Left lobe of liver (tissue), 2 donors: Measurements from ENCODE around the gene ZNF516. TPM values are rescaled to one million over a fixed set of nuclear protein-coding genes. Genes with fewer than 3 reads are reported as not detected.

Experiments used
- ATAC-seq: fragments of 200-7000 bp; cut with Tn5 transposase; one replicate; pipeline ENCODE4 v1.9.1; 2020; ENCODE audit warnings: mild to moderate bottlenecking, moderate library complexity
- DNase-seq: peaks from one replicate; pipeline ENCODE4 v3.0.0-alpha.2; 2020; ENCODE audit warnings: low spot score
- total RNA-seq: library from RNA; stranded (reverse); gene quantifications from one replicate; pipeline ENCODE4 v1.2.1, GENCODE V29; 2021
- donor health status: DM: no; HTN: no; CAD: no; lungs with moderate emphysema.
- donor health status: DM: no; HTN: yes; CAD: no.

Gene ZNF516
- total RNA-seq, 1 donor from 2014 or later: 16.2 TPM

DNA sequence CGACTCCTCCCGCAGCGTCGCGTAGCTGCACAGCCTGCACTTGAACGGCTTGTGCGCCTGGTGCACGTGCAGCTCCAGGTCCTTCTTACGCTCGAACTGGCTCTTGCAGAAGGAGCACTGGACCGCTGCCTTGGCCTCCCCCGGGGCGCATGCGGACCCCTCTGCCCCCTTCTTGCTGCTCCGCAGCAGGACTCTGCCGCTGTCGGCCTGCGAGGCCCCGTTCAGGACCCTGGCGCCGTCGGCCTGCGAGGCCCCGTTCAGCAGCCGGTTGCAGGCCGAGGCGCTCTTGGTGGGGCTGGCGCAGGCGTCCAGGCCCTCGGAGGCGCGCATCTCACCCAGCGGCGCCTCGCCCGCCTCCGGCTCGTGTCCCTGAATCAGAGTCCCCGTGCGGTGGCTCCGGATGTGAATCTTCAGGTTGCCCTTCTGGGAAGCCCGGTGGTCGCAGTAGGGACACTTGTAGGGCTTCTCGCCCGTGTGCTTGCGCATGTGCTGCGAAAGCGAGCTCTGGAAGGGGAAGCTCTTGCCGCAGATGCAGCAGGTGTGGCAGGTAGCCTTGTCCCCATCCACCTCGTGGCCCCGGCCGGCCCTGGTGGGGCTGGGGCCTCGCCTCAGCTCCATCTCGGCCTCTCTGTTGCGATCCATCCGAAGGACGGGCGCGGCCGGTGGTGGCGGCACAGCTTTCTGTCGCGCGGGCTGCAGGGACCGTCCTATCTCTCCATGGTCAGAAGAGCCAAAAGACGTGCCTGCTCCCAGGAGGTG is 52.5 kb downstream of the ZNF516 start:
- DNase-seq: no peak

DNA sequence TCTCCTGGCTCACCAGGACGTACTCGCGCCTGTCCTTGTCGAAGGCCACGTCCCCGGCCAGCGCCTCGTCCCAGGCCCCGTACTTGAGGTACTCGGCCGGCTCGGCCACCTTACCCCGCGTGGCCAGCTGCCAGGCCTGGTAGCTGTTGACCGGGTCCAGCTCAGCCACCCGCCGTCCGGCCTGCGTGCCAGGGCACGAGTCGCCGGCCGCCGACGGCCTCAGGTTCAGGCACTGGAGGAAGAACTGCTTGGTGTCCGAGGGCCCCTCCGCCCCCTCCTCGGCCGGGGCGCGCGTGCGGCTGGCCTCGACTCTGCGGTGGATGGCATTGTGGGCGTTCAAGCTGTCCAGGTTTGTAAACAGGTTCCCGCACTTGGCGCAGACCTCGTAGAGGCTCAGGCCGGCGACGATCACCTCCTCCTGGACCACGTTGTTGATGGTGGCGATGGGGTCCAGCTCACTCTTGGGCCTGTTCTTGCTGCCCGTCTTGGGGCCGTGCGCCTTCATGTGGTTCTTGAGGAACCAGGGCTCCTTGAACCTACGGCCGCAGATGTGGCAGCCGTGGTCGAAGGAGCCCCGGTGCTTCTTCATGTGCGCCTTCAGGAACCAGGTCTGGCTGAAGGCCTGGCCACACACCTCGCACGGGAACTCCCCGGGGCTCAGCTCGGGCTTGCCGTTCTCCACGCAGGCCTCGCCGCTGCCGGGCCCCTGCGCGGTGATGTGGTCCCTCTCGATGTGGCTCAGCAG is 53.2 kb downstream of the ZNF516 start:
- no peak for ATAC-seq
- DNase-seq: no peak

More for the DNA sequence above, 52.5 kb downstream of the ZNF516 start:
- ATAC-seq: no peak

GRCh38 chr18:76441002-76441667 is 53.9 kb downstream of the ZNF516 start:
- no peak for ATAC-seq
- DNase-seq: no peak

GRCh38 chr18:76437910-76438309 is 57.1 kb downstream of the ZNF516 start:
- no peak for ATAC-seq

DNA sequence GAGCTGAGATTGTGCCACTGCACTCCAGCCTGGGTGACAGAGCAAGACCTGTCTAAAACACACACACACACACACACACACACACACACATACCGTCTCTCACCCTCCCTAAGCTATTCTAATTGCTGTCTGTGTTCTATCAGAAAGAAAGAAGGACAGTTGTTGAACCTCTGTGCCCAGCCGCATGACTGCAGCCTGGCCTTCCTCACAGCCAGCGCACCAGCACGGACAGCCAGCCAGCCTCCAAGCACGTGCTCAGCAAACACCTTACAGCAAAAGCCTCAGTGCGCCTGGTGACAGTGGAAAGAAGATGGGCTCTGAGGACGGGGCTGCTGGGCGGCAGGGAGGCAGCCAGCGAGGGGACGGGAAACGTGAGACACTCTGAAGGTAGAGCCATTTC is 58.0 kb downstream of the ZNF516 start:
- ATAC-seq (no peak), DNase-seq (no peak)

More at GRCh38 chr18:76437910-76438309, 57.1 kb downstream of the ZNF516 start:
- no peak for DNase-seq

DNA sequence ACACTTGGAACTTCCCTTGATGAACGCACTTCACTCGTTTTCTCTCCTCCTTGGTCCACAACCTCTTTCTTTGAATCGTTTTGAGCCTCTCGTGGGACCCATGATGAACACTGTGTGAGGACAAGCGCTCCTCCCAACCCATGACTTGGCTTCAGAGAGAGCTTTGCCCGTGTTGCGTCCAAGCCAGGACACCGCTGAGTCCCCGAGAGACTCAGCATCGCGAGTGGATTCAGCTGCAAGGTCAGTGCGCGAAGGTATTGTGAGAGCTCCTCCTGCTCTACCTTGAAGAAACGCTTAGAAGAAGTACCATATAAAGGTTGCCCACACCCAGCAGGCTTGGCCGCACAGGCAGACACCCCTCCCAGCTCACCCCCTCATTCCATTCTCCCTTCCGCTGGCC is 58.7 kb downstream of the ZNF516 start:
- DNase-seq (no peak), ATAC-seq (no peak)

- DNase-seq (no peak), ATAC-seq (peak; percentile 35)
These were observed 59.6 kb downstream of the ZNF516 start for GRCh38 chr18:76435316-76435989.

GRCh38 chr18:76434452-76434851 is 60.6 kb downstream of the ZNF516 start:
- ATAC-seq (no peak), DNase-seq (no peak)

- ATAC-seq (no peak), DNase-seq (no peak)
These were observed 61.3 kb downstream of the ZNF516 start for GRCh38 chr18:76433788-76434187.

- ATAC-seq: no peak
- DNase-seq: no peak
These were observed 61.9 kb downstream of the ZNF516 start for GRCh38 chr18:76432970-76433767.

DNA sequence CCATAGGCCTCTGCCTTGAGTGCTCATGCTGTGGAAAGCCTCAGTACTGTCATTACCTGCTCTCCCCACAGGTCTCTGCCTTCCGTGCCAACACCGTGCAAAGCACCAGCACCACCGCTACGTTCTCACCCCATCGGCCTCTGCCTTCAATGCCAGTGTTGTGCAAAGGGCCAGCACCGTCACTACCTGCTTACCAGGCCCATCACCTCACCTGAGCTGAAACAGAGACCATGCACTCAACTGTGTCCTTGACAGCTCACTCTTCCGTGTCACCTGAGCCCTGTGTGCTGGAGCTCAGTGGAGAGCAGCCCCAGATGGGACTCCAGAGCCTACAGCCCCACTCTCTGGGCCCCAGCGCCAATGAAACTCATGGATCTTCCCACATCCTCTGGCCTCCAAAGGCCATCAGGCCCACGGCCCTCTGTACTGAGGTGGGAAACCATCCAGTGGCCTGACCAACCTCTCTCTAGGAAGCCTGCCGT is 62.7 kb downstream of the ZNF516 start:
- no peak for ATAC-seq
- no peak for DNase-seq

- DNase-seq (no peak), ATAC-seq (no peak)
These were observed 63.4 kb downstream of the ZNF516 start for GRCh38 chr18:76431437-76432273.

GRCh38 chr18:76430636-76431035 is 64.4 kb downstream of the ZNF516 start:
- ATAC-seq: no peak

DNA sequence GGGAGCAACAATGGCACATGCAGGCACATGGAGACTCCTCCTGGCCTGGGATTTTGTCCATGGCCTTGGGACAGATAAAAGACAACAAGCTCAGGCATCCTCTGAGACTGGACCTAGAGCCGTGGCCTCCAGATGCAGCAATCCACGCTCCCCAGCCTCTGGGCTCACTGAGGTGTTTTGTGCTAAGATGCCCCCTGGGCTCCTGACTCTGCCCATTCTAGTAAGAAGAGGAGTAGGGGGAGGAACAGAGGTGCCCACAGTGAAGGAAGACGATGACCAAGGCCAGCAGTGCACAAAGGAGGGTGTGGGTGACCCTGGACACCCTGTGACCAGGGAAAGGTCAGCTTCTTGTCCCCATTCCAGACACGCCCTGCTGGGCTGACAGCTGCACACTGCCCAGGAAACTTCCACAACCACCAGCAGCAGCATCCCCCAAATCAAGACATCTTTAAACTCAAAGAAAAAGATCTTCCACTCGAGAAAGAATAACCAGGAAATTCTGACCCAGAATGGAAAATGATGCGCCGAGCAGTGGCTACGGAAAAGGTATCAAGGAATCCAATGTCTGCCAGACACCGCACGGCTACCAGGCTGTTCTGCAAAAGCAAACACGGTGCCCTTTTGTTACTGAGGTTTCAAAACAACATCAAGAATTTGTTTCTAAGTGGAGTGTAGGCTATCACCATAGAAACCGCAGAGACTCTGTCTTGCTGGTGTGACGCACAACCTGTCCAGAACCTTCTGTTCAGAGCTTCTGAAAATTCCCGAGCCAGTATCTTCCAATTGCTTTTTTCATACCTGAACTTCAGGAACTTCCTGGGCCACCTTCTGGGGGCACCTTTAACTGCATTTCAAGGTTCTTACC is 65.5 kb downstream of the ZNF516 start:
- no peak for DNase-seq

More at GRCh38 chr18:76430636-76431035, 64.4 kb downstream of the ZNF516 start:
- DNase-seq: no peak

DNA sequence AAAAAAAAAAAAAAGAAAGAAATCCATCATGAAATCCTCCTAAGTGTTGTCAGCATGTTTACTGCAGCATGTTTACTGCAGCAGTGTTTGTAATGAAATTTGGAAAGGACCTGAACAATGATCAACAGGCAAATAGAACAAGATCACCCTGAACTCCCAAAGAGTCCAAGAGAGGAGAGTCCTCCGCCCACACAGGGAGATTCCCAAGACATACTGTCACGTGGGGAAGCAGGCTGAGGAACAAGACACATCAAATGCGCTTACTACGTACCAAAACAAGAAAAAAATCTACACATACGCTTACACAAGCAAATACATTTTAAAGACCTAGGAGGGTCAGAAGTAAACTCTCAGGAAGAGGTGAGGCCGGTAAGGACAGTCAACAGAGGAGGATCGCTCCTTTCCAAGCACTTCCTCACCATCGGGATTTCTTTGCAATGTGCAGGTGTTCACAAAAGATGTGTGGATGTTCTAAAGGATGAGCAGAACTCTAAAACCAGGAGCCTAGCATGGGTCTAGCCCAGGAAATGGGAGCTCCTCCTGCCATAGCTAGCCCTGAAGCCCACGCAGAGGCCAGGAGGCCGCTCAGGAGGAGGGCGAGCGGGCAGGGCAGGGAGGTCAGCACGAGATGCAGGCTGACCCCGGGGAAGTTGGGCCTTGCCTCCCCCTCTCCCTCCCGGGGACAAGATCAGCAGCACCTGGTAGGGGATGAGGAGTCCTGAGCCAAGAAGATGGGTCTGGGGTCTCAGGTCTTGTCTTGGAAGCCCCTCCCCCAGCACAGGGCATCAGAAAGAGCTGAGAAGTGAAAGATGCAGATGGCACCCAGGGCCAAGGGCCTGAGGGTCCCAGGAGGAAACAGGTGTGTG is 66.4 kb downstream of the ZNF516 start:
- no peak for DNase-seq
- no peak for ATAC-seq

More for the DNA sequence above, 65.5 kb downstream of the ZNF516 start:
- ATAC-seq: peak; percentile 24

DNA sequence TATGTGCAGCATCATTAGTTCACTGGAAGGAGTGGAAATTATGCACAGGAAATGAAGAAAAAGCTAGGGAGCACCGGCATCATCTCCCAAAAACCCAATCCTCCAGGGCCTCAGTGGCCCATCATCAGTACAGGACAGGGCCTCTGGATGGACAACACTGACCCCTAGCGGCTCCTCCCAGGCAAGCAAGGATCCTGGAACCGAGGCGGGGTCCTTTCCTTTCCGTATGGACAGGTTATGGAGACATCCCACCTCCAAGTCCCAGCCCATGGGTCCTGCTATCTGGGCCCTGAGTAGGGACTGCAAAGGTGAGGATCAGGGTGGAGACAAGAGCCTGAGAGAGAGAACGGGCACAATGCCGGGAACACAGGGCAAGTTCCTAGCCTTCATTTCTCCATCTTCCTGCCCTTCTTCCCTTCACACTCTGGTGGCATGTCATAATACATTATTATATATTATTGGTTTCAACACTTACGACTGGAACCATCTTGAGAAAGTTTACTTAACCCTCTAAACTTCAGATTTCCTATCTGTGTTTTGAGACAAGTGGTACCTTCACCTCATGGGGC is 68.2 kb downstream of the ZNF516 start:
- ATAC-seq: peak; percentile 73
- DNase-seq: no peak
